H1 (cell line): ENCODE measurements around the gene YBX2. TPM values are rescaled to one million over a fixed set of nuclear protein-coding genes. Genes with fewer than 3 reads are reported as not detected.
A peak's percentile ranks its signal among the peaks of the same experiment; 100 is the strongest.

Source experiments
- CTCF ChIA-PET: fragments of 300-600 bp; sonication (Branson Sonifier 250); formaldehyde crosslinking; loops from one replicate; lab custom pipeline; 2021; ENCODE audit not compliant: partially characterized antibody; lab: Charles Lee
- POLR2A ChIA-PET: fragments of 300-600 bp; sonication (Branson Sonifier 250); formaldehyde crosslinking; loops from one replicate; lab custom pipeline; 2021; ENCODE audit warnings: inconsistent platforms; ENCODE audit not compliant: partially characterized antibody; lab: Charles Lee
- DNase-seq, 2 experiments: peaks; one replicate each; pipeline versions ENCODE4 v3.0.0 to v3.0.0-alpha.2; 2010 to 2022; ENCODE audit warnings: low spot score in 2 of 2, low read depth in 1 of 2, mixed read lengths in 1 of 2
- FAIRE-seq: peaks from 2 replicates; lab custom pipeline; 2011; peaks lifted over from hg19 to GRCh38; lab: Jason Lieb, UNC
- H2AFZ ChIP-seq: 2 replicates; pipeline ENCODE4 v1.8.1; 2012; ENCODE audit warnings: low read length, inconsistent platforms
- H2AK5ac ChIP-seq: 2 replicates; pipeline ENCODE4 v1.6.1; 2013; ENCODE audit warnings: low read depth, low read length
- H2BK120ac ChIP-seq: replicated peaks from 2 replicates; pipeline ENCODE3; 2013; ENCODE audit warnings: low read depth, low read length, inconsistent platforms
- H2BK12ac ChIP-seq: 2 replicates; pipeline ENCODE4 v1.6.1; 2013; ENCODE audit warnings: low read depth, low read length
- H2BK15ac ChIP-seq: 2 replicates; pipeline ENCODE4 v1.6.1; 2013; ENCODE audit warnings: low read length
- H2BK20ac ChIP-seq: 2 replicates; pipeline ENCODE4 v1.6.1; 2013; ENCODE audit warnings: low read length
- H2BK5ac ChIP-seq: 2 replicates; pipeline ENCODE4 v1.6.1; 2013; ENCODE audit warnings: low read depth, low read length
- H3K14ac ChIP-seq: 2 replicates; pipeline ENCODE4 v1.6.1; 2013; ENCODE audit warnings: inconsistent platforms; ENCODE audit not compliant: insufficient read length
- H3K18ac ChIP-seq: 2 replicates; pipeline ENCODE4 v1.6.1; 2013; ENCODE audit warnings: low read length; ENCODE audit errors: extremely low read depth
- H3K23ac ChIP-seq: 2 replicates; pipeline ENCODE4 v1.6.1; 2013; ENCODE audit warnings: inconsistent platforms; ENCODE audit not compliant: insufficient read length
- H3K23me2 ChIP-seq: 2 replicates; pipeline ENCODE4 v1.6.1; 2013; ENCODE audit warnings: low read depth, low read length
- H3K27ac ChIP-seq: 2 replicates; pipeline ENCODE4 v1.6.1; 2011; ENCODE audit warnings: low read depth, low read length, inconsistent platforms
- H3K27me3 ChIP-seq, 4 experiments: replicated peaks in 1 of 4; 1 replicate in 1 of 4; 2 replicates in 3 of 4; pipeline versions ENCODE4 v1.6.1 to v1.8.1; 2011 to 2013; ENCODE audit warnings: low read length in 3 of 4, mild to moderate bottlenecking in 3 of 4, inconsistent platforms in 2 of 4, mixed read lengths in 2 of 4, moderate library complexity in 1 of 4; ENCODE audit not compliant: control insufficient read depth in 3 of 4, insufficient read depth in 3 of 4; ENCODE audit errors: extremely low read depth in 1 of 4
- H3K36me3 ChIP-seq, 4 experiments: 2 replicates each; pipeline versions ENCODE4 v1.6.1 to v1.8.1; 2011 to 2013; ENCODE audit warnings: mild to moderate bottlenecking in 4 of 4, low read length in 3 of 4, moderate library complexity in 2 of 4, control low read depth in 1 of 4, inconsistent platforms in 1 of 4; ENCODE audit not compliant: insufficient read depth in 4 of 4, control insufficient read depth in 2 of 4
- H3K4ac ChIP-seq: replicated peaks from 2 replicates; pipeline ENCODE3; 2013; ENCODE audit warnings: low read length, low read depth, mixed read lengths, inconsistent platforms; ENCODE audit not compliant: insufficient read length
- H3K4me1 ChIP-seq, 4 experiments: replicated peaks in 1 of 4; 1 replicate in 1 of 4; 2 replicates in 3 of 4; pipeline versions ENCODE4 v1.6.1 to v1.8.1; 2011 to 2013; ENCODE audit warnings: low read length in 3 of 4, inconsistent platforms in 2 of 4, mixed read lengths in 1 of 4; ENCODE audit not compliant: insufficient read depth in 4 of 4, control insufficient read depth in 3 of 4
- H3K4me2 ChIP-seq, 2 experiments: 2 replicates each; pipeline versions ENCODE4 v1.6.1 to v1.8.1; 2011 to 2013; ENCODE audit warnings: low read depth in 2 of 2, low read length in 2 of 2, control low read depth in 1 of 2, inconsistent platforms in 1 of 2, mild to moderate bottlenecking in 1 of 2; ENCODE audit not compliant: insufficient read depth in 1 of 2
- H3K4me3 ChIP-seq, 4 experiments: fragments of 200-600, 300-600 bp in 1 of 4; sonication (generic), shearing (Covaris generic), sonication (Bioruptor Twin) in 1 of 4; 2 replicates each; pipeline versions ENCODE4 v1.5.1 to v1.8.1; 2011 to 2016; ENCODE audit warnings: low read length in 4 of 4, low read depth in 3 of 4, control low read depth in 2 of 4, inconsistent platforms in 2 of 4, mild to moderate bottlenecking in 2 of 4, mixed read lengths in 1 of 4, moderate library complexity in 1 of 4; ENCODE audit not compliant: insufficient read depth in 2 of 4; ENCODE audit errors: extremely low read depth in 1 of 4
- H3K56ac ChIP-seq: replicated peaks from 2 replicates; pipeline ENCODE3; 2013; ENCODE audit warnings: low read depth, mild to moderate bottlenecking, mixed read lengths, low read length, inconsistent platforms; ENCODE audit not compliant: insufficient read length
- H3K79me1 ChIP-seq: 2 replicates; pipeline ENCODE4 v1.6.1; 2013; ENCODE audit warnings: low read depth, low read length, control low read depth
- H3K79me2 ChIP-seq, 2 experiments: 2 replicates each; pipeline versions ENCODE4 v1.6.1 to v1.8.1; 2012 to 2013; ENCODE audit warnings: low read length in 2 of 2, mild to moderate bottlenecking in 2 of 2, inconsistent platforms in 1 of 2; ENCODE audit not compliant: insufficient read depth in 2 of 2, control insufficient read depth in 1 of 2
- H3K9ac ChIP-seq, 4 experiments: replicated peaks in 1 of 4; 1 replicate in 1 of 4; 2 replicates in 3 of 4; pipeline versions ENCODE4 v1.6.1 to v1.8.1; 2011 to 2013; ENCODE audit warnings: low read depth in 3 of 4, low read length in 3 of 4, control low read depth in 2 of 4, mild to moderate bottlenecking in 2 of 4, moderate library complexity in 2 of 4, inconsistent platforms in 1 of 4; ENCODE audit errors: extremely low read depth in 1 of 4
- H3K9me3 ChIP-seq, 2 experiments: 2 replicates each; pipeline versions ENCODE4 v1.6.1 to v1.8.1; 2012 to 2013; ENCODE audit warnings: mild to moderate bottlenecking in 2 of 2, moderate library complexity in 2 of 2, control low read depth in 1 of 2, inconsistent platforms in 1 of 2, low read depth in 1 of 2, low read length in 1 of 2, mixed read lengths in 1 of 2; ENCODE audit not compliant: insufficient read depth in 2 of 2
- H4K20me1 ChIP-seq, 2 experiments: replicated peaks in 1 of 2; 2 replicates each; pipeline versions ENCODE3 to v1.8.1; 2011 to 2013; ENCODE audit warnings: inconsistent platforms in 2 of 2, low read length in 2 of 2, mild to moderate bottlenecking in 1 of 2; ENCODE audit not compliant: insufficient read depth in 2 of 2, control insufficient read depth in 1 of 2
- H4K5ac ChIP-seq: 2 replicates; pipeline ENCODE4 v1.6.1; 2013; ENCODE audit warnings: low read length, low read depth, mixed read lengths, inconsistent platforms; ENCODE audit not compliant: insufficient read length
- H4K8ac ChIP-seq: 2 replicates; pipeline ENCODE4 v1.8.0; 2013; ENCODE audit warnings: mild to moderate bottlenecking, moderate library complexity, low read length, inconsistent platforms; ENCODE audit not compliant: insufficient read depth; ENCODE audit errors: extremely low read depth
- H4K91ac ChIP-seq: replicated peaks from 2 replicates; pipeline ENCODE3; 2013; ENCODE audit warnings: low read length, mixed read lengths, inconsistent platforms; ENCODE audit not compliant: insufficient read length
- CTCF ChIP-seq, 3 experiments: IDR thresholded peaks; 1 replicate in 2 of 3; 2 replicates in 1 of 3; pipeline versions ENCODE4 v1.5.1 to v1.6.1; 2011; ENCODE audit warnings: low read length in 3 of 3, mild to moderate bottlenecking in 3 of 3, inconsistent platforms in 2 of 3, low read depth in 1 of 3, moderate library complexity in 1 of 3; ENCODE audit not compliant: insufficient read depth in 1 of 3; ENCODE audit errors: control extremely low read depth in 1 of 3
- WGBS, 2 experiments: shearing (Covaris generic) in 1 of 2; methylation state at CpG; one replicate each; pipeline versions ENCODE4 v1.1.6 to v1.1.7; 2013 to 2015; ENCODE audit warnings: low lambda C conversion rate in 2 of 2, mixed read lengths in 2 of 2, inconsistent platforms in 1 of 2, low coverage in 1 of 2, missing lambda C conversion rate in 1 of 2; ENCODE audit not compliant: insufficient replicate concordance in 2 of 2, insufficient coverage in 1 of 2, insufficient read length in 1 of 2; ENCODE audit errors: extremely low coverage in 1 of 2, missing lambda C conversion rate in 1 of 2; 5-methylcytosine and 5-hydroxymethylcytosine counted together
- polyA plus RNA-seq, 7 experiments: library from polyadenylated mRNA; depleted of rRNA in 3 of 7; stranded (reverse) in 5 of 7; unstranded in 2 of 7; fragments of >200 nt in 5 of 7; fragments of 200-250 nt in 2 of 7; gene quantifications; 1 replicate in 5 of 7; 2 replicates in 1 of 7; 4 replicates in 1 of 7; pipeline versions ENCODE4 v1.2.1 to v1.2.3, GENCODE V29; 2011 to 2013; ENCODE audit warnings: missing spikeins in 2 of 7, mixed read lengths in 2 of 7
- total RNA-seq: library from RNA; stranded (reverse); fragmentation: NEBNext Ultra II Directional; extraction: Animal tissue kit (Norgen Biotek cat#: 25700); gene quantifications from 2 replicates; pipeline ENCODE4 v1.2.1, GENCODE V29; 2021

Gene YBX2
- total and polyA plus RNA-seq, 2 of the 8 experiments (the other 6 are each of a cell fraction or from before 2014, with no cell fraction given) = 19.2 to 30.5 TPM

- Histone ChIP-seq H2BK20ac (peak overlapping the region; percentile 87; the same call in 1 of the 2 replicates), H2BK120ac (no peak overlapping the region), H3K36me3 (no peaks in the 10 kb centered on the region), H3K79me1 (no peaks in the 10 kb centered on the region), H2AK5ac (peak overlapping the region; percentile 71; the same call in 1 of the 2 replicates), H3K4me1 (peaks cover 3 to 22% (median 18%) of the 10 kb centered on the region in 4 experiments), H4K5ac (no peak overlapping the region), H2BK5ac (peak overlapping the region; percentile 6; the same call in 1 of the 2 replicates), H2BK15ac (peak overlapping the region; percentile 55; the same call in 1 of the 2 replicates), H2BK12ac (peak overlapping the region; percentile 72; the same call in 1 of the 2 replicates), H3K79me2 (no peaks in the 10 kb centered on the region), H4K20me1 (no peaks in the 10 kb centered on the region), H3K9me3 (no peaks in the 10 kb centered on the region), H3K14ac (no peak overlapping the region), H3K27ac (no peak overlapping the region), H3K56ac (no peak overlapping the region), H3K18ac (no peak overlapping the region; the same call in 1 of the 2 replicates), H3K23me2 (no peaks in the 10 kb centered on the region; the same call in 1 of the 2 replicates), H4K91ac (peak overlapping the region; percentile 81), H4K8ac (no peak overlapping the region), H2AFZ (no peak overlapping the region), H3K4ac (no peak overlapping the region), H3K23ac (no peak overlapping the region), H3K4me2 (no peak overlapping the region), H3K27me3 (no peaks in the 10 kb centered on the region), H3K4me3 (no peak overlapping the region), H3K9ac (no peak overlapping the region)
- DNase-seq (no peak), FAIRE-seq (no peak)
- CTCF ChIA-PET = interaction anchor here (1.7 to 6.0 kb wide), 6 partner anchors 8 to 55 kb away, joined by 4 to 82 read pairs (median 16); partner anchors contain the start of genes KCTD11 and TMEM95
- 80% methylated on average over 3 of the region's 3 CpGs; no CpG with 5 or more reads in 1 of the 2 experiments for WGBS, 2 experiments
- POLR2A ChIA-PET = interaction anchor here (0.6 to 6.9 kb wide), 12 partner anchors 10 to 996 kb away, joined by 3 to 93 read pairs (median 4); partner anchors contain the start of genes GPS2, KCTD11, MPDU1 and NLGN2
- TF ChIP-seq CTCF (IDR thresholded peaks at IDR 0.05; ENCODE audit: control extremely low read depth in 1 of 3, insufficient read depth in 1 of 3, low read depth in 1 of 3, low read length in 3 of 3) = no peak
Measured at GRCh38 chr17:7334938-7335538, 40.6 kb upstream of the YBX2 start.
